ENCODE measurements around the gene FSCN2. TPM values are rescaled to one million over a fixed set of nuclear protein-coding genes. Genes with fewer than 3 reads are reported as not detected.
A peak's percentile ranks its signal among the peaks of the same experiment; 100 is the strongest.

Gene FSCN2
- total RNA-seq, 3 donors from 2014 or later (not counting 1 experiment from before 2014, with no cell fraction given), result 0.26 to 2.6 (median 1.0) TPM

DNA sequence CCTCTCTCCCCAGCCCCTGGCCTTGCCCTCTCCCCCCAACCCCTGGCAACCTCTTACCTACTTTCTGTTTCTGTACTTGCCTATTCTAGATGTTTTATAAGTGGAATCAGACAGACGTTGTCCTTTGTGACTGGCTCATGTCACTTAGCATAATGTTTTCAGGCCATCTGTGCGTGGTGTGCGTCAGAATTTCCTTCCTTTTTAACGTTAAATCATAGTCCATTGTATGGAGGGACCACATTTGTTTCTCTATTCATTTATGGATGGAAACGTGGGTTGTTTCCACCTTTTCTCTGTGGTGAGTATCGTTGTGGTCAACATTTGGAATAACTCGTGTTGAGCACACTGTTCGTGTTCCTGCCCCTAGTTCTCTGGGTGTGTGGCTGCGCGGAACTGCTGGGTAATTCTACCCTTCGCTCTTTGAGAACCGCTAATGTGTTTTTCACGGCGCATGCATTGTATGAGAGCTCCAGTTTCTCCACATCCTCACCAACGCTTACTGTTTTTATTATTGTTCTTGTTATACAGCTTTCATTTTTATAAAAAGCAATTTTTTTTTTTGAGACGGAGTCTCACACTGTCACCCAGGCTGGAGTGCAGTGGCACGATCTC, 41.9 kb upstream of the FSCN2 start:
- Mint-ChIP-seq H3K4me3 (peak overlapping the region; percentile 67), H3K36me3 (no peaks in the 10 kb centered on the region), H3K27ac (no peak overlapping the region), H3K4me1 (peaks cover 12 to 24% of the 10 kb centered on the region in 2 donors), H3K9me3 (no peaks in the 10 kb centered on the region), H3K27me3 (ENCODE audit: low read depth in 2 of 2) (peaks cover 8 to 17% of the 10 kb centered on the region in 2 donors)
- H3K27ac ChIP-seq (ENCODE audit: low read length), result no peak overlapping the region
- H3K4me1 ChIP-seq (ENCODE audit: control insufficient read depth, insufficient read depth, low read length), result peaks cover 47% of the 10 kb centered on the region
- ATAC-seq (no peak), DNase-seq (no peak)
- no peaks in the 10 kb centered on the region for H3K36me3 ChIP-seq (ENCODE audit: control insufficient read depth, insufficient read depth, low read length)
- 50% methylated on average over 17 of the region's 17 CpGs for WGBS (ENCODE audit: insufficient coverage)
- TF ChIP-seq, protein P1, sequence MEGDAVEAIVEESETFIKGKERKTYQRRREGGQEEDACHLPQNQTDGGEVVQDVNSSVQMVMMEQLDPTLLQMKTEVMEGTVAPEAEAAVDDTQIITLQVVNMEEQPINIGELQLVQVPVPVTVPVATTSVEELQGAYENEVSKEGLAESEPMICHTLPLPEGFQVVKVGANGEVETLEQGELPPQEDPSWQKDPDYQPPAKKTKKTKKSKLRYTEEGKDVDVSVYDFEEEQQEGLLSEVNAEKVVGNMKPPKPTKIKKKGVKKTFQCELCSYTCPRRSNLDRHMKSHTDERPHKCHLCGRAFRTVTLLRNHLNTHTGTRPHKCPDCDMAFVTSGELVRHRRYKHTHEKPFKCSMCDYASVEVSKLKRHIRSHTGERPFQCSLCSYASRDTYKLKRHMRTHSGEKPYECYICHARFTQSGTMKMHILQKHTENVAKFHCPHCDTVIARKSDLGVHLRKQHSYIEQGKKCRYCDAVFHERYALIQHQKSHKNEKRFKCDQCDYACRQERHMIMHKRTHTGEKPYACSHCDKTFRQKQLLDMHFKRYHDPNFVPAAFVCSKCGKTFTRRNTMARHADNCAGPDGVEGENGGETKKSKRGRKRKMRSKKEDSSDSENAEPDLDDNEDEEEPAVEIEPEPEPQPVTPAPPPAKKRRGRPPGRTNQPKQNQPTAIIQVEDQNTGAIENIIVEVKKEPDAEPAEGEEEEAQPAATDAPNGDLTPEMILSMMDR (IDR thresholded peaks at IDR 0.05), result no peak
- H3K27me3 ChIP-seq (ENCODE audit: control insufficient read depth, insufficient read depth, low read length), result peaks cover 17% of the 10 kb centered on the region
- H3K9me3 ChIP-seq (ENCODE audit: control insufficient read depth, insufficient read depth, low read length), result no peaks in the 10 kb centered on the region
- intact Hi-C loops (cut with micrococcal nuclease), result no loop called here
- H3K4me3 ChIP-seq (ENCODE audit: low read length), result no peak overlapping the region

DNA sequence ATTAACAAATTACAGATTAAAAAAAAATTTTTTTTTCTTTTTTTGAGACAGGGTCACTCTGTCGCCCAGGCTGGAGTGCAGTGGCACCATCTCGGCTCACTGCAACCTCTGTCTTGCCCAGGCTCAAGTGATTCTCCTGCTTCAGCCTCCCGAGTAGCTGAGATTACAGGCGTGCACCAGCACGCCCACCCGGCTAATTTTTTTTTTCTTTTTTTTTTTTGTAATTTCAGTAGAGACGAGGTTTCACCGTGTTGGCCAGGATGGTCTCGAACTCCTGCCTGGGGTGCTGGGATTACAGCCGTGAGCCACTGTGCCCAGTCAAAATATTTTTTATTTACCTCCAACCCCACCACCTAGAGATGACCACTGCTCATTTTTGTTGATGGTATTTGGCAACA, 41.1 kb upstream of the FSCN2 start:
- H3K9me3 Mint-ChIP-seq, result no peaks in the 10 kb centered on the region
- Histone ChIP-seq H3K4me3 (ENCODE audit: low read length) (no peak overlapping the region), H3K27ac (ENCODE audit: low read length) (no peak overlapping the region), H3K4me1 (ENCODE audit: control insufficient read depth, insufficient read depth, low read length) (peaks cover 41% of the 10 kb centered on the region), H3K27me3 (ENCODE audit: control insufficient read depth, insufficient read depth, low read length) (peaks cover 13% of the 10 kb centered on the region), H3K36me3 (ENCODE audit: control insufficient read depth, insufficient read depth, low read length) (no peaks in the 10 kb centered on the region), H3K9me3 (ENCODE audit: control insufficient read depth, insufficient read depth, low read length) (no peaks in the 10 kb centered on the region)
- no peaks in the 10 kb centered on the region for H3K36me3 Mint-ChIP-seq
- DNase-seq (no peak), ATAC-seq (no peak)
- intact Hi-C loops (cut with micrococcal nuclease), result no loop called here
- peaks cover 8 to 20% of the 10 kb centered on the region in 2 donors for H3K4me1 Mint-ChIP-seq
- 93% methylated on average over 9 of the region's 10 CpGs for WGBS (ENCODE audit: insufficient coverage)
- H3K4me3 Mint-ChIP-seq, result peak overlapping the region; percentile 45
- peaks cover 8 to 15% of the 10 kb centered on the region in 2 donors for H3K27me3 Mint-ChIP-seq (ENCODE audit: low read depth in 2 of 2)
- H3K27ac Mint-ChIP-seq, result no peak overlapping the region
- TF ChIP-seq, protein P1 (IDR thresholded peaks at IDR 0.05), result no peak

DNA sequence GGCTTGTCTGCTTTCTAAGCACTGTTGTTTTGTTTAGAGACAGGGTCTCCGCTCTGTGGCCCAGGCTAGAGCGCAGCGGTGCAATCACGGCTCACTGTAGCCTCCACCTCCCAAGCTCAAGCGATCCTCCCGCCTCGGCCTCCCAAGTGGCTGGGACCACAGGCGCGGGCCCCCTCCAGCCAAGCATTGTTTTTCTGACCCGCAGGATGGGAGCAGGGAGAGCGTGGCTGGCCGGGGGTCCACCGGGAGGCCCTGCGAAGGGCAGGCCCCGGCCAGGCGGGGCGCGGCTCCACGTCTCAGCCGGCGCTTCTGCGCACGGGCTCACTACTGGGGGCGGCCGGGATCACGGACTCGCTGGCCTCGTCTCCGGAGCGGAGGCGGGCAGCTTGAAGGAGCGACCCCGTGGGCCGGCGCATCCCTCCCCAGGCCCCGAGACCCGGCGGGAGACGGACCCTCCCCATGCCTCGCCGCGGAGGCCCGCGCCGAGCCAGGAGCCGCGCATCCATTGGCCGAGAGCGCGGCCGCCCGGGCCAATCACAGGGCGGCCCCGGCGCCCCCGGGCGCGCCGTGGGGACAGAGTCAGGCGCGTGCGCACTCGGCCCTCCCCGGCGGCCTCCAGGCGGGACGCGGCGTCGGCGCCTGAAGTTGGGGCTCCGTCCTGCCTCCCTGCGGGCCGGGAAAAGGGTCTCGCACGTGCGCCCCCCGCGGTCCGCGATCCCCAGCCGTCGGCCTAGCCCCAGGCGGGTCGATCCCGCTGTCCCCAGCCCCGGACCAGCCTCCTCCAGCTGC, 40.5 kb upstream of the FSCN2 start:
- WGBS (ENCODE audit: insufficient coverage), result 9% methylated on average over 87 of the region's 87 CpGs
- peaks cover 2 to 16% of the 10 kb centered on the region in 2 donors for H3K4me1 Mint-ChIP-seq
- no peaks in the 10 kb centered on the region for H3K36me3 ChIP-seq (ENCODE audit: control insufficient read depth, insufficient read depth, low read length)
- H3K4me3 Mint-ChIP-seq, result peak overlapping the region; percentile 45
- H3K36me3 Mint-ChIP-seq, result no peaks in the 10 kb centered on the region
- H3K27ac ChIP-seq (ENCODE audit: low read length), result peak overlapping the region; percentile 74
- peak overlapping the region; percentile 46 for H3K4me3 ChIP-seq (ENCODE audit: low read length)
- TF ChIP-seq, protein P1 (IDR thresholded peaks at IDR 0.05), result no peak
- H3K9me3 Mint-ChIP-seq, result no peaks in the 10 kb centered on the region
- DNase-seq (peak; percentile 68 to 90), ATAC-seq (peak; percentile 69 to 80 (median 76))
- intact Hi-C loops (cut with micrococcal nuclease), result no loop called here
- H3K27me3 ChIP-seq (ENCODE audit: control insufficient read depth, insufficient read depth, low read length), result peaks cover 10% of the 10 kb centered on the region
- peaks cover 37% of the 10 kb centered on the region for H3K4me1 ChIP-seq (ENCODE audit: control insufficient read depth, insufficient read depth, low read length)
- peaks cover 4 to 14% of the 10 kb centered on the region in 2 donors for H3K27me3 Mint-ChIP-seq (ENCODE audit: low read depth in 2 of 2)
- no peak overlapping the region for H3K27ac Mint-ChIP-seq
- H3K9me3 ChIP-seq (ENCODE audit: control insufficient read depth, insufficient read depth, low read length), result no peaks in the 10 kb centered on the region

All from natural killer cell (primary cell).